ENCODE measurements around the gene POC1A.

Gene POC1A

GRCh38 chr3:52097851-52098507, 56.2 kb downstream of the POC1A start:
- DNase-seq = no peak

- DNase-seq = no peak
Measured at GRCh38 chr3:52095990-52096775, 58.0 kb downstream of the POC1A start.

- no peak for DNase-seq
Measured at GRCh38 chr3:52094571-52095485, 59.4 kb downstream of the POC1A start.

GRCh38 chr3:52093756-52094545, 60.3 kb downstream of the POC1A start:
- no peak for DNase-seq

GRCh38 chr3:52092891-52093290, 61.3 kb downstream of the POC1A start:
- no peak for DNase-seq

- no peak for DNase-seq
Measured at GRCh38 chr3:52092271-52092660, 62.0 kb downstream of the POC1A start.

GRCh38 chr3:52091586-52092270, 62.5 kb downstream of the POC1A start:
- DNase-seq = no peak

GRCh38 chr3:52090933-52091468, 63.2 kb downstream of the POC1A start:
- no peak for DNase-seq

GRCh38 chr3:52090131-52090932, 63.9 kb downstream of the POC1A start:
- DNase-seq = no peak

GRCh38 chr3:52089691-52090090, 64.5 kb downstream of the POC1A start:
- no peak for DNase-seq

GRCh38 chr3:52088445-52089367, 65.5 kb downstream of the POC1A start:
- no peak for DNase-seq

GRCh38 chr3:52087731-52088130, 66.5 kb downstream of the POC1A start:
- DNase-seq = no peak

- no peak for DNase-seq
Measured at GRCh38 chr3:52086976-52087663, 67.1 kb downstream of the POC1A start.

- no peak for DNase-seq
Measured at GRCh38 chr3:52086461-52086860, 67.8 kb downstream of the POC1A start.

- DNase-seq = no peak
Measured at GRCh38 chr3:52085681-52086282, 68.4 kb downstream of the POC1A start.

- no peak for DNase-seq
Measured at GRCh38 chr3:52084954-52085680, 69.1 kb downstream of the POC1A start.

- DNase-seq = no peak
Measured at GRCh38 chr3:52084216-52084945, 69.8 kb downstream of the POC1A start.
